Measurements from ENCODE around the gene TRIM15. TPM values are rescaled to one million over a fixed set of nuclear protein-coding genes. Genes with fewer than 3 reads are reported as not detected.

Gene TRIM15
- total RNA-seq (2012; rRNA removed) (not detected in 2 replicates), polyA plus RNA-seq (2012; rRNA removed) (not detected in 2 replicates), Bru-seq, nascent RNA (not detected), BruChase-seq, experiment 1, labeled RNA remaining after a 6-hour chase (percentile 11 among the genes with signal in this experiment), BruChase-seq, experiment 2, labeled RNA remaining after a 2-hour chase (percentile 5 among the genes with signal in this experiment)
- polyA plus RNA-seq (2012; cell fraction: cytosol; rRNA removed), result not detected in 2 replicates
- not detected in 2 replicates for polyA plus RNA-seq (2012; cell fraction: nucleus; rRNA removed; ENCODE audit: low replicate concordance)
- long read RNA-seq, result 0 reads

DNA sequence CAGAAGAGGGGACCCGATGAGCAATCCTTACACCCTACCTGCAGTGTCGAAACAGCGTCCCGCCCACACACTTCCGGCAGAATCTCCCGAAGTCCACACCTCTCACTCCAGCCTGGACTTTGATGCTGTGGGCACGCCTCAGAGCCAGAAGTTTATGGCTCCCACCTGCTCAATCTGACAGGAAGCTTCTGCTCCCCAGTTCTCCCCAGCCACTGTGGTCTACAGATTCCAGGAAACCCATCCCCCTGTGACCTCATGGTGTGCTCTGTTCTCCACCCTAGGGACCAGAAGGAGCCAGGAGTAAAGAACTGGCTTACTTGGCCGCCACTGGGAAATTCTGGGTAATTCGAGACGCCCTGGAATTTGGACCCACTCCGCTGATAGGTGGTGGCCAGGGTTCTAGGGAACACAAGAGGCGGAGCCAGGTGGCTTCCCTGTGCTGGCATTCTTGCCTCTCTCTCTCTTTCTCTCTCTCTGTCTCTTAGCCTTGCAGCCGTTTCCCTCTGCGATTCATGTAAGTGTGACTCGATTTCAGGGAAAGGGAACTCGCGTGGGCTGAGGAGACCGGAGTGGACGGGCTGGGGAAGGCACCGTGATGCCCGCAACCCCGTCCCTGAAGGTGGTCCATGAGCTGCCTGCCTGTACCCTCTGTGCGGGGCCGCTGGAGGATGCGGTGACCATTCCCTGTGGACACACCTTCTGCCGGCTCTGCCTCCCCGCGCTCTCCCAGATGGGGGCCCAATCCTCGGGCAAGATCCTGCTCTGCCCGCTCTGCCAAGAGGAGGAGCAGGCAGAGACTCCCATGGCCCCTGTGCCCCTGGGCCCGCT, at the start of gene TRIM15:
Gene TRIM15, plus strand, starts transcription at position 457 of the 828 bp plus-strand sequence. Its CDS starts 139 bp downstream, at position 596.
- Histone ChIP-seq H3K4ac (ENCODE audit: low read depth, low read length) (no peak within 1 kb of the TSS), H3K56ac (ENCODE audit: extremely low read depth, insufficient read depth, low read length) (no peak within 1 kb of the TSS), H3K4me3 (ENCODE audit: insufficient read depth, low read depth, low read length) (no peak within 1 kb of the TSS), H2BK5ac (ENCODE audit: low read depth, low read length, poor library complexity, severe bottlenecking) (no peak within 1 kb of the TSS), H3K9me3 (ENCODE audit: control insufficient read depth, insufficient read depth, low read length) (no peaks in the 10 kb centered on the region), H2AK9ac (replicated peaks; ENCODE audit: low read depth, low read length, poor library complexity) (no peak within 1 kb of the TSS), H4K8ac (ENCODE audit: low read depth in 2 of 2, low read length in 2 of 2) (no peak within 1 kb of the TSS), H4K5ac (ENCODE audit: low read depth, low read length) (no peak within 1 kb of the TSS), H3K9me1 (ENCODE audit: insufficient read depth, low read length) (no peaks in the 10 kb centered on the region), H3K27ac (ENCODE audit: insufficient read depth, low read length) (no peak within 1 kb of the TSS), H3K4me2 (ENCODE audit: low read depth, low read length) (no peak within 1 kb of the TSS), H2AK5ac (ENCODE audit: low read depth, low read length) (no peak within 1 kb of the TSS), H3K23ac (ENCODE audit: low read depth, low read length) (no peak within 1 kb of the TSS), H3K18ac (ENCODE audit: low read depth, low read length) (no peak within 1 kb of the TSS), H2BK120ac (ENCODE audit: low read depth, low read length) (no peak within 1 kb of the TSS), H2AFZ (replicated peaks; ENCODE audit: low read length, poor library complexity) (no peak within 1 kb of the TSS), H3K27me3 (ENCODE audit: control insufficient read depth, insufficient read depth, low read length) (peaks cover 37% of the 10 kb centered on the region), H4K20me1 (ENCODE audit: insufficient read depth, low read length) (no peaks in the 10 kb centered on the region), H3K9ac (ENCODE audit: low read depth, low read length) (no peak within 1 kb of the TSS), H3K14ac (replicated peaks; ENCODE audit: low read depth, low read length) (no peak within 1 kb of the TSS), H2BK20ac (ENCODE audit: low read depth, low read length) (no peak within 1 kb of the TSS), H2BK15ac (ENCODE audit: low read depth, low read length) (no peak within 1 kb of the TSS), H3K4me1 (ENCODE audit: control insufficient read depth, insufficient read depth, low read length) (no peaks in the 10 kb centered on the region), H4K91ac (ENCODE audit: insufficient read depth, low read depth, low read length) (no peak within 1 kb of the TSS), H3K79me1 (ENCODE audit: low read depth in 1 of 2, low read length in 2 of 2) (no peaks in the 10 kb centered on the region), H3K36me3 (ENCODE audit: control insufficient read depth, insufficient read depth, low read length) (no peaks in the 10 kb centered on the region)
- DNase-seq (no peak), ATAC-seq (ENCODE audit: low read depth) (no peak)
- ChIA-PET POLR2A (ENCODE audit: unreplicated experiment) (no interaction called here), CTCF (no interaction called here)
- WGBS, 2 experiments (ENCODE audit: extremely low coverage in 2 of 2, insufficient read length in 1 of 2), result 74% methylated on average over 15 of the region's 31 CpGs; no CpG with 5 or more reads in 1 of the 2 experiments
- intact Hi-C loops (cut with micrococcal nuclease), result no loop called here
- dilution Hi-C loops (cut with HindIII; ENCODE audit: low sequenced_read_pairs, unreplicated experiment), result no loop called here
- in situ Hi-C loops (cut with MboI; ENCODE audit: low sequenced_read_pairs), result no loop called here
- BruUV-seq (replicated peaks), result no TSS peak
- TF ChIP-seq, protein P1, sequence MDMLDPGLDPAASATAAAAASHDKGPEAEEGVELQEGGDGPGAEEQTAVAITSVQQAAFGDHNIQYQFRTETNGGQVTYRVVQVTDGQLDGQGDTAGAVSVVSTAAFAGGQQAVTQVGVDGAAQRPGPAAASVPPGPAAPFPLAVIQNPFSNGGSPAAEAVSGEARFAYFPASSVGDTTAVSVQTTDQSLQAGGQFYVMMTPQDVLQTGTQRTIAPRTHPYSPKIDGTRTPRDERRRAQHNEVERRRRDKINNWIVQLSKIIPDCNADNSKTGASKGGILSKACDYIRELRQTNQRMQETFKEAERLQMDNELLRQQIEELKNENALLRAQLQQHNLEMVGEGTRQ (IDR thresholded peaks at IDR 0.05; ENCODE audit: low read depth, low read length), result no peak
- TF ChIP-seq MAZ (IDR thresholded peaks at IDR 0.05; ENCODE audit: borderline replicate concordance, low read depth, low read length), result no peak
- TF ChIP-seq FOS (IDR thresholded peaks at IDR 0.05; ENCODE audit: low read depth, low read length), result no peak
- TF ChIP-seq RCOR1 (IDR thresholded peaks at IDR 0.05; ENCODE audit: insufficient replicate concordance, low read length), result no peak
- TF ChIP-seq MXI1 (IDR thresholded peaks at IDR 0.05; ENCODE audit: borderline replicate concordance, low read depth, low read length), result no peak
- TF ChIP-seq, protein P2, sequence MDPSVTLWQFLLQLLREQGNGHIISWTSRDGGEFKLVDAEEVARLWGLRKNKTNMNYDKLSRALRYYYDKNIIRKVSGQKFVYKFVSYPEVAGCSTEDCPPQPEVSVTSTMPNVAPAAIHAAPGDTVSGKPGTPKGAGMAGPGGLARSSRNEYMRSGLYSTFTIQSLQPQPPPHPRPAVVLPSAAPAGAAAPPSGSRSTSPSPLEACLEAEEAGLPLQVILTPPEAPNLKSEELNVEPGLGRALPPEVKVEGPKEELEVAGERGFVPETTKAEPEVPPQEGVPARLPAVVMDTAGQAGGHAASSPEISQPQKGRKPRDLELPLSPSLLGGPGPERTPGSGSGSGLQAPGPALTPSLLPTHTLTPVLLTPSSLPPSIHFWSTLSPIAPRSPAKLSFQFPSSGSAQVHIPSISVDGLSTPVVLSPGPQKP (IDR thresholded peaks at IDR 0.05; ENCODE audit: borderline replicate concordance, low read depth, low read length), result no peak
- TF ChIP-seq, protein P3, sequence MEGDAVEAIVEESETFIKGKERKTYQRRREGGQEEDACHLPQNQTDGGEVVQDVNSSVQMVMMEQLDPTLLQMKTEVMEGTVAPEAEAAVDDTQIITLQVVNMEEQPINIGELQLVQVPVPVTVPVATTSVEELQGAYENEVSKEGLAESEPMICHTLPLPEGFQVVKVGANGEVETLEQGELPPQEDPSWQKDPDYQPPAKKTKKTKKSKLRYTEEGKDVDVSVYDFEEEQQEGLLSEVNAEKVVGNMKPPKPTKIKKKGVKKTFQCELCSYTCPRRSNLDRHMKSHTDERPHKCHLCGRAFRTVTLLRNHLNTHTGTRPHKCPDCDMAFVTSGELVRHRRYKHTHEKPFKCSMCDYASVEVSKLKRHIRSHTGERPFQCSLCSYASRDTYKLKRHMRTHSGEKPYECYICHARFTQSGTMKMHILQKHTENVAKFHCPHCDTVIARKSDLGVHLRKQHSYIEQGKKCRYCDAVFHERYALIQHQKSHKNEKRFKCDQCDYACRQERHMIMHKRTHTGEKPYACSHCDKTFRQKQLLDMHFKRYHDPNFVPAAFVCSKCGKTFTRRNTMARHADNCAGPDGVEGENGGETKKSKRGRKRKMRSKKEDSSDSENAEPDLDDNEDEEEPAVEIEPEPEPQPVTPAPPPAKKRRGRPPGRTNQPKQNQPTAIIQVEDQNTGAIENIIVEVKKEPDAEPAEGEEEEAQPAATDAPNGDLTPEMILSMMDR (conservative IDR thresholded peaks at IDR 0.05; ENCODE audit: low read depth, low read length), result no peak
- no peak for TF ChIP-seq POLR2A (IDR thresholded peaks at IDR 0.05; ENCODE audit: low read depth, low read length)
- TF ChIP-seq CEBPB (IDR thresholded peaks at IDR 0.05; ENCODE audit: low read depth, low read length), result no peak
- TF ChIP-seq NFE2L2 (IDR thresholded peaks at IDR 0.05; ENCODE audit: low read depth, low read length), result no peak
- TF ChIP-seq CHD1 (IDR thresholded peaks at IDR 0.05; ENCODE audit: low read depth, low read length), result no peak
- TF ChIP-seq RFX5 (IDR thresholded peaks at IDR 0.05; ENCODE audit: low read depth, low read length), result no peak
- no peak for TF ChIP-seq BHLHE40 (IDR thresholded peaks at IDR 0.05; ENCODE audit: low read depth, low read length)
- TF ChIP-seq MAFK (IDR thresholded peaks at IDR 0.05; ENCODE audit: low read depth, low read length), result no peak
